ENCODE results near the gene HSPB6. TPM values are rescaled to one million over a fixed set of nuclear protein-coding genes. Genes with fewer than 3 reads are reported as not detected.

HSPB6 gene
- total and polyA plus RNA-seq, 12 donors = 21.1 to 932 (median 265) TPM

GRCh38 chr19:35746087-35746462 lies 10.8 kb downstream of the HSPB6 start:
- DNase-seq = no peak
- Histone ChIP-seq H3K4me3 (peak overlapping the region in 3 of 4 donors; percentile 60 to 89 (median 74)), H3K36me3 (replicated peaks in 1 of 2) (no peaks in the 10 kb centered on the region), H3K27me3 (no peaks in the 10 kb centered on the region), H3K27ac (peak overlapping the region in 3 of 5 donors; percentile 30 to 100 (median 81)), H3K9me3 (replicated peaks in 1 of 3) (no peaks in the 10 kb centered on the region), H3K4me1 (replicated peaks in 1 of 2) (peaks cover 23 to 51% of the 10 kb centered on the region in 2 donors)
- 1 to 4% (median 3%) methylated on average over 3 to 4 of the region's 4 CpGs for WGBS, 4 donors
- intact Hi-C loops (cut with DNase I) = no loop called here
- no peak for TF ChIP-seq CTCF (IDR thresholded peaks at IDR 0.05)
- no peak for TF ChIP-seq POLR2A (IDR thresholded peaks at IDR 0.05)

GRCh38 chr19:35745328-35746086 lies 11.3 kb downstream of the HSPB6 start, which contains the start of the genes PSENEN and U2AF1L4:
Gene PSENEN, plus strand, starts transcription at chr19:35745651. Its CDS starts 280 bp downstream, at chr19:35745931.
Gene U2AF1L4, minus strand, starts transcription at chr19:35745418. Its CDS starts 27 bp downstream, at chr19:35745391.
- peaks cover 25 to 55% of the 10 kb centered on the region in 2 donors for H3K4me1 ChIP-seq (replicated peaks in 1 of 2)
- intact Hi-C loops (cut with DNase I) = no loop called here
- TF ChIP-seq CTCF (IDR thresholded peaks at IDR 0.05) (no peak), POLR2A (IDR thresholded peaks at IDR 0.05) (peak in 1 of 2 donors; percentile 42)

GRCh38 chr19:35744430-35745327 lies 12.2 kb downstream of the HSPB6 start:
- Histone ChIP-seq H3K36me3 (replicated peaks in 1 of 2) (no peaks in the 10 kb centered on the region), H3K4me3 (peak overlapping the region; percentile 34 to 89 (median 84)), H3K9me3 (replicated peaks in 1 of 3) (no peaks in the 10 kb centered on the region), H3K27me3 (no peaks in the 10 kb centered on the region), H3K27ac (peak overlapping the region; percentile 99 to 100 (median 100)), H3K4me1 (replicated peaks in 1 of 2) (peaks cover 31 to 53% of the 10 kb centered on the region in 2 donors)
- intact Hi-C loops (cut with DNase I) = no loop called here
- 7 to 9% (median 8%) methylated on average over 35 to 41 of the region's 41 CpGs for WGBS, 4 donors
- TF ChIP-seq POLR2A (IDR thresholded peaks at IDR 0.05) (no peak), CTCF (IDR thresholded peaks at IDR 0.05) (peak in 5 of 6 experiments; percentile 23 to 45 (median 31))
- DNase-seq = peak; percentile 94 to 98 (median 98)

More at GRCh38 chr19:35745328-35746086, 11.3 kb downstream of the HSPB6 start, which contains the start of the genes PSENEN and U2AF1L4:
- H3K4me3 ChIP-seq = peak within 1 kb of the TSS; percentile 34 to 89 (median 84)
- DNase-seq = peak; percentile 97 to 99 (median 98)
- 0 to 1% (median 1%) methylated on average over 18 to 40 of the region's 40 CpGs for WGBS, 4 donors
- peak within 1 kb of the TSS; percentile 99 to 100 (median 100) for H3K27ac ChIP-seq
- H3K27me3 ChIP-seq = no peaks in the 10 kb centered on the region
- H3K9me3 ChIP-seq (replicated peaks in 1 of 3) = no peaks in the 10 kb centered on the region
- no peaks in the 10 kb centered on the region for H3K36me3 ChIP-seq (replicated peaks in 1 of 2)

Measured in adrenal gland (tissue), 12 donors.